IMR-90 (cell line): ENCODE data around the gene CRYBG3. TPM values are rescaled to one million over a fixed set of nuclear protein-coding genes. Genes with fewer than 3 reads are reported as not detected.

Experiments
- ATAC-seq: fragments of 200-7000 bp; cut with Tn5 transposase; 2 replicates; pipeline ENCODE4 v1.9.1; 2020; ENCODE audit warnings: low read depth, mild to moderate bottlenecking, moderate library complexity
- BruUV-seq: library from RNA; stranded (reverse); fragments of 400-500 nt; replicated peaks from 2 replicates; lab custom pipeline; 2021; lab: Mats Ljungman, UMichigan
- CTCF ChIA-PET: fragments of 300-600 bp; formaldehyde crosslinking; extraction: SDS; loops from one replicate; lab custom pipeline; 2021; ENCODE audit warnings: antibody characterized with exemption; lab: Yijun Ruan, JAX
- POLR2A ChIA-PET: fragments of 300-600 bp; sonication (Branson Sonifier 250); formaldehyde crosslinking; loops from one replicate; lab custom pipeline; 2022; ENCODE audit warnings: antibody characterized with exemption; ENCODE audit not compliant: unreplicated experiment; lab: Charles Lee
- DNase-seq: peaks from one replicate; pipeline ENCODE4 v3.0.0; 2013
- H2AFZ ChIP-seq: replicated peaks from 2 replicates; pipeline ENCODE3; 2013; ENCODE audit warnings: low read length, mild to moderate bottlenecking; ENCODE audit not compliant: poor library complexity
- H2AK5ac ChIP-seq: 2 replicates; pipeline ENCODE4 v1.6.1; 2013; ENCODE audit warnings: low read depth, low read length, inconsistent platforms
- H2AK9ac ChIP-seq: replicated peaks from 2 replicates; pipeline ENCODE3; 2013; ENCODE audit warnings: mild to moderate bottlenecking, low read depth, low read length, moderate library complexity; ENCODE audit not compliant: poor library complexity
- H2BK120ac ChIP-seq: 2 replicates; pipeline ENCODE4 v1.6.1; 2013; ENCODE audit warnings: low read depth, low read length, inconsistent platforms
- H2BK15ac ChIP-seq: 3 replicates; pipeline ENCODE4 v1.6.1; 2013; ENCODE audit warnings: low read depth, low read length, inconsistent platforms
- H2BK20ac ChIP-seq: 2 replicates; pipeline ENCODE4 v1.6.1; 2013; ENCODE audit warnings: low read depth, mild to moderate bottlenecking, inconsistent platforms, low read length, moderate library complexity
- H2BK5ac ChIP-seq: 2 replicates; pipeline ENCODE4 v1.6.1; 2013; ENCODE audit warnings: mild to moderate bottlenecking, low read depth, low read length, inconsistent platforms; ENCODE audit not compliant: poor library complexity, severe bottlenecking
- H3K14ac ChIP-seq: replicated peaks from 2 replicates; pipeline ENCODE4 v1.6.1; 2013; ENCODE audit warnings: low read depth, low read length, inconsistent platforms
- H3K18ac ChIP-seq: 2 replicates; pipeline ENCODE4 v1.6.1; 2013; ENCODE audit warnings: low read depth, low read length, control low read depth
- H3K23ac ChIP-seq: 2 replicates; pipeline ENCODE4 v1.6.1; 2013; ENCODE audit warnings: low read depth, low read length, inconsistent platforms
- H3K27ac ChIP-seq: 2 replicates; pipeline ENCODE4 v1.5.1; 2013; ENCODE audit warnings: mild to moderate bottlenecking, control low read depth, low read length; ENCODE audit not compliant: insufficient read depth
- H3K27me3 ChIP-seq: 2 replicates; pipeline ENCODE4 v1.6.1; 2013; ENCODE audit warnings: low read length; ENCODE audit not compliant: control insufficient read depth, insufficient read depth
- H3K36me3 ChIP-seq: 2 replicates; pipeline ENCODE4 v1.6.1; 2013; ENCODE audit warnings: low read length, mixed read lengths; ENCODE audit not compliant: control insufficient read depth, insufficient read depth
- H3K4ac ChIP-seq: 2 replicates; pipeline ENCODE4 v1.6.1; 2013; ENCODE audit warnings: low read depth, low read length, inconsistent platforms
- H3K4me1 ChIP-seq: 2 replicates; pipeline ENCODE4 v1.6.1; 2013; ENCODE audit warnings: low read length, mixed read lengths; ENCODE audit not compliant: control insufficient read depth, insufficient read depth
- H3K4me2 ChIP-seq: 2 replicates; pipeline ENCODE4 v1.6.1; 2013; ENCODE audit warnings: low read depth, mild to moderate bottlenecking, control low read depth, low read length, moderate library complexity
- H3K4me3 ChIP-seq: 2 replicates; pipeline ENCODE4 v1.5.1; 2013; ENCODE audit warnings: low read depth, mild to moderate bottlenecking, control low read depth, low read length, moderate library complexity; ENCODE audit not compliant: insufficient read depth
- H3K56ac ChIP-seq: 2 replicates; pipeline ENCODE4 v1.6.1; 2013; ENCODE audit warnings: low read length, inconsistent platforms; ENCODE audit not compliant: insufficient read depth; ENCODE audit errors: extremely low read depth
- H3K79me1 ChIP-seq, 2 experiments: 2 replicates each; pipeline ENCODE4 v1.6.1; 2013; ENCODE audit warnings: low read length in 2 of 2, inconsistent platforms in 1 of 2, low read depth in 1 of 2
- H3K9ac ChIP-seq: 2 replicates; pipeline ENCODE4 v1.6.1; 2013; ENCODE audit warnings: low read depth, low read length, control low read depth
- H3K9me1 ChIP-seq: 2 replicates; pipeline ENCODE4 v1.6.1; 2013; ENCODE audit warnings: low read length, inconsistent platforms; ENCODE audit not compliant: insufficient read depth
- H3K9me3 ChIP-seq: 2 replicates; pipeline ENCODE4 v1.6.1; 2013; ENCODE audit warnings: low read length; ENCODE audit not compliant: control insufficient read depth, insufficient read depth
- H4K20me1 ChIP-seq: 2 replicates; pipeline ENCODE4 v1.6.1; 2013; ENCODE audit warnings: low read length, inconsistent platforms; ENCODE audit not compliant: insufficient read depth
- H4K5ac ChIP-seq: 2 replicates; pipeline ENCODE4 v1.6.1; 2013; ENCODE audit warnings: mild to moderate bottlenecking, low read depth, low read length, control low read depth
- H4K8ac ChIP-seq, 2 experiments: 2 replicates each; pipeline ENCODE4 v1.6.1; 2013; ENCODE audit warnings: low read depth in 2 of 2, low read length in 2 of 2, control low read depth in 1 of 2, inconsistent platforms in 1 of 2
- H4K91ac ChIP-seq: 2 replicates; pipeline ENCODE4 v1.6.1; 2013; ENCODE audit warnings: low read depth, low read length, inconsistent platforms; ENCODE audit not compliant: insufficient read depth
- BHLHE40 ChIP-seq: fragments of 150-350 bp; IDR thresholded peaks from 2 replicates; pipeline ENCODE4 v1.6.1; 2016; ENCODE audit warnings: mild to moderate bottlenecking, low read depth, low read length
- CEBPB ChIP-seq: IDR thresholded peaks from 2 replicates; pipeline ENCODE4 v1.6.1; 2012; ENCODE audit warnings: low read depth, low read length, improper control_type of control experiment
- CHD1 ChIP-seq: IDR thresholded peaks from 2 replicates; pipeline ENCODE4 v1.6.1; 2012; ENCODE audit warnings: low read depth, low read length, improper control_type of control experiment
- CTCF ChIP-seq: conservative IDR thresholded peaks from 2 replicates; pipeline ENCODE4 v1.5.1; 2012; ENCODE audit warnings: mild to moderate bottlenecking, low read depth, low read length, improper control_type of control experiment
- ELK1 ChIP-seq: fragments of 150-350 bp; IDR thresholded peaks from 2 replicates; pipeline ENCODE4 v1.6.1; 2016; ENCODE audit warnings: low read depth, mild to moderate bottlenecking, low read length, moderate library complexity, borderline replicate concordance
- FOS ChIP-seq: fragments of 150-350 bp; IDR thresholded peaks from 2 replicates; pipeline ENCODE4 v1.6.1; 2016; ENCODE audit warnings: low read depth, low read length
- MAFK ChIP-seq: IDR thresholded peaks from 2 replicates; pipeline ENCODE4 v1.6.1; 2012; ENCODE audit warnings: low read depth, low read length, improper control_type of control experiment
- MAZ ChIP-seq: IDR thresholded peaks from 2 replicates; pipeline ENCODE4 v1.6.1; 2012; ENCODE audit warnings: low read depth, mild to moderate bottlenecking, low read length, improper control_type of control experiment, moderate library complexity, borderline replicate concordance
- MXI1 ChIP-seq: IDR thresholded peaks from 2 replicates; pipeline ENCODE4 v1.6.1; 2012; ENCODE audit warnings: low read depth, mild to moderate bottlenecking, low read length, moderate library complexity, borderline replicate concordance
- NFE2L2 ChIP-seq: fragments of 150-350 bp; IDR thresholded peaks from 2 replicates; pipeline ENCODE4 v1.6.1; 2016; ENCODE audit warnings: low read depth, mild to moderate bottlenecking, low read length
- POLR2A ChIP-seq: IDR thresholded peaks from 2 replicates; pipeline ENCODE4 v1.6.1; 2012; ENCODE audit warnings: mild to moderate bottlenecking, low read depth, low read length
- RAD21 ChIP-seq: IDR thresholded peaks from 2 replicates; pipeline ENCODE4 v1.6.1; 2012; ENCODE audit warnings: low read length, improper control_type of control experiment
- RCOR1 ChIP-seq: IDR thresholded peaks from 2 replicates; pipeline ENCODE4 v1.6.1; 2012; ENCODE audit warnings: mild to moderate bottlenecking, low read length, improper control_type of control experiment; ENCODE audit not compliant: insufficient replicate concordance
- RFX5 ChIP-seq: IDR thresholded peaks from 2 replicates; pipeline ENCODE4 v1.8.0; 2012; ENCODE audit warnings: low read depth, mild to moderate bottlenecking, low read length, moderate library complexity
- SMC3 ChIP-seq: fragments of 150-350 bp; IDR thresholded peaks from 2 replicates; pipeline ENCODE4 v1.6.1; 2016; ENCODE audit warnings: low read depth, mild to moderate bottlenecking, antibody characterized with exemption, low read length, moderate library complexity
- USF2 ChIP-seq: fragments of 150-350 bp; IDR thresholded peaks from 2 replicates; pipeline ENCODE4 v1.6.1; 2017; ENCODE audit warnings: mild to moderate bottlenecking, antibody characterized with exemption, low read length, low read depth
- WGBS, 2 experiments: methylation state at CpG; one replicate each; pipeline versions ENCODE4 v1.1.5 to v1.1.7; 2013; ENCODE audit warnings: missing lambda C conversion rate in 2 of 2; ENCODE audit not compliant: insufficient read length in 1 of 2; ENCODE audit errors: extremely low coverage in 2 of 2; 5-methylcytosine and 5-hydroxymethylcytosine counted together
- dilution Hi-C: fragments of 300-500 bp; cut with HindIII; formaldehyde crosslinking; loops from one replicate; pipeline ENCODE4 v1.14.3; 2018; ENCODE audit warnings: low sequenced_read_pairs; ENCODE audit not compliant: unreplicated experiment
- in situ Hi-C: fragments of 300-500 bp; cut with MboI; formaldehyde crosslinking; loops from 3 replicates; pipeline ENCODE4 v1.14.3; 2019; ENCODE audit warnings: low sequenced_read_pairs, inconsistent platforms, mixed read lengths
- intact Hi-C: fragments of 100-400 bp; cut with micrococcal nuclease; formaldehyde crosslinking; loops from 2 replicates; pipeline ENCODE4 v1.10.0; 2022
- polyA plus RNA-seq, 3 experiments: library from polyadenylated mRNA; depleted of rRNA; stranded (reverse); fragments of >200 nt; gene quantifications; 2 replicates each; pipeline ENCODE4 v1.2.3, GENCODE V29; 2012; ENCODE audit warnings: low replicate concordance in 1 of 3
- total RNA-seq: library from RNA; depleted of rRNA; stranded (reverse); fragments of >200 nt; gene quantifications from 2 replicates; pipeline ENCODE4 v1.2.3, GENCODE V29; 2012

Gene CRYBG3
- total and polyA plus RNA-seq, 2 of the 4 experiments (the other 2 are of a cell fraction), result 4.9 to 26.2 TPM

GRCh38 chr3:97991293-97991682 lies 169.5 kb downstream of the CRYBG3 start:
- no peak overlapping the region for H2BK15ac ChIP-seq
- no peaks in the 10 kb centered on the region for H3K4me1 ChIP-seq
- peaks cover 3% of the 10 kb centered on the region; the same call in 1 of the 2 replicates for H3K27me3 ChIP-seq
- no peak overlapping the region for H2AK9ac ChIP-seq
- ATAC-seq (no peak), DNase-seq (no peak)
- H3K4me2 ChIP-seq, result peak overlapping the region; percentile 51; the same call in 1 of the 2 replicates
- H4K5ac ChIP-seq, result no peak overlapping the region
- H3K23ac ChIP-seq, result no peak overlapping the region
- H3K27ac ChIP-seq, result no peak overlapping the region
- H3K79me1 ChIP-seq, result no peaks in the 10 kb centered on the region
- dilution Hi-C loops, result no loop called here
- H2BK20ac ChIP-seq, result no peak overlapping the region
- no peak overlapping the region for H3K4me3 ChIP-seq
- H3K36me3 ChIP-seq, result no peaks in the 10 kb centered on the region
- no peaks in the 10 kb centered on the region for H4K20me1 ChIP-seq
- intact Hi-C loops, result no loop called here
- H3K56ac ChIP-seq, result no peak overlapping the region
- no CpG with 5 or more reads among the region's 5 CpGs for WGBS, 2 experiments
- no peak overlapping the region for H3K4ac ChIP-seq
- TF ChIP-seq FOS, result no peak
- TF ChIP-seq MAFK, result no peak
- no peak for TF ChIP-seq CHD1
- TF ChIP-seq NFE2L2, result no peak
- TF ChIP-seq RAD21, result no peak
- no peak for TF ChIP-seq RFX5
- no peak for TF ChIP-seq CTCF
- no peak for TF ChIP-seq RCOR1
- TF ChIP-seq MXI1, result no peak
- TF ChIP-seq ELK1, result no peak
- no peak for TF ChIP-seq POLR2A
- no peak for TF ChIP-seq MAZ
- TF ChIP-seq USF2, result no peak
- no peak for TF ChIP-seq SMC3
- no peak for TF ChIP-seq BHLHE40
- TF ChIP-seq CEBPB, result no peak
- H2AK5ac ChIP-seq, result no peak overlapping the region
- no peaks in the 10 kb centered on the region for H3K9me3 ChIP-seq
- H4K8ac ChIP-seq, result no peak overlapping the region
- no peak overlapping the region for H2AFZ ChIP-seq
- POLR2A ChIA-PET, result no interaction called here
- H3K14ac ChIP-seq, result no peak overlapping the region
- BruUV-seq, result no TSS peak
- CTCF ChIA-PET, result no interaction called here
- in situ Hi-C loops, result no loop called here
- no peak overlapping the region for H2BK5ac ChIP-seq
- H2BK120ac ChIP-seq, result no peak overlapping the region
- no peaks in the 10 kb centered on the region for H3K9me1 ChIP-seq
- no peak overlapping the region for H3K18ac ChIP-seq
- H4K91ac ChIP-seq, result no peak overlapping the region
- no peak overlapping the region for H3K9ac ChIP-seq
